ENCODE data around the gene ARHGAP31.
"Not testable (repeated sequence)": the region's sequence is repeated elsewhere in the genome, so short reads cannot be mapped to it uniquely, and the experiment has no call there.

Gene ARHGAP31

DNA sequence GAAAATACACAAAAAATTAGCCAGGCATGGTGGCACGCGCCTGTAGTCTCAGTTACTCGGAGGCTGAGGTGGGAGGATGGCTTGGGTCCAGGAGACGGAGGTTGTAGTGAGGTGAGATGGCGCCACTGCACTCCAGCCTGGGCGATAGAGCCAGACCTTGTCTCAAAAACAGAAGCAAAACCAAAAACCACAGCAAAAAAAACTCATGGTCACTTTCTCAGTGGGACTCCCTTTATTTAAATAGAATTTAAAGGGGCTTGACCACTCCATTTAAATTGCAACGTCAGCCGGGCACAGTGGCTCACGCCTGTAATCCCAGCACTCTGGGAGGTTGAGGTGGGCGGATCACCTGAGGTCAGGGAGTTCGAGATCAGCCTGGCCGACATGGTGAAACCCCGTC, 32.8 kb downstream of the ARHGAP31 start:
- no peak for DNase-seq (ENCODE audit: low read depth)
- no peak overlapping the region for H3K4me3 ChIP-seq (ENCODE audit: low read depth, low read length)
- TF ChIP-seq, protein P1, sequence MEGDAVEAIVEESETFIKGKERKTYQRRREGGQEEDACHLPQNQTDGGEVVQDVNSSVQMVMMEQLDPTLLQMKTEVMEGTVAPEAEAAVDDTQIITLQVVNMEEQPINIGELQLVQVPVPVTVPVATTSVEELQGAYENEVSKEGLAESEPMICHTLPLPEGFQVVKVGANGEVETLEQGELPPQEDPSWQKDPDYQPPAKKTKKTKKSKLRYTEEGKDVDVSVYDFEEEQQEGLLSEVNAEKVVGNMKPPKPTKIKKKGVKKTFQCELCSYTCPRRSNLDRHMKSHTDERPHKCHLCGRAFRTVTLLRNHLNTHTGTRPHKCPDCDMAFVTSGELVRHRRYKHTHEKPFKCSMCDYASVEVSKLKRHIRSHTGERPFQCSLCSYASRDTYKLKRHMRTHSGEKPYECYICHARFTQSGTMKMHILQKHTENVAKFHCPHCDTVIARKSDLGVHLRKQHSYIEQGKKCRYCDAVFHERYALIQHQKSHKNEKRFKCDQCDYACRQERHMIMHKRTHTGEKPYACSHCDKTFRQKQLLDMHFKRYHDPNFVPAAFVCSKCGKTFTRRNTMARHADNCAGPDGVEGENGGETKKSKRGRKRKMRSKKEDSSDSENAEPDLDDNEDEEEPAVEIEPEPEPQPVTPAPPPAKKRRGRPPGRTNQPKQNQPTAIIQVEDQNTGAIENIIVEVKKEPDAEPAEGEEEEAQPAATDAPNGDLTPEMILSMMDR (IDR thresholded peaks at IDR 0.05; ENCODE audit: low read depth, low read length, missing control alignments) = no peak

DNA sequence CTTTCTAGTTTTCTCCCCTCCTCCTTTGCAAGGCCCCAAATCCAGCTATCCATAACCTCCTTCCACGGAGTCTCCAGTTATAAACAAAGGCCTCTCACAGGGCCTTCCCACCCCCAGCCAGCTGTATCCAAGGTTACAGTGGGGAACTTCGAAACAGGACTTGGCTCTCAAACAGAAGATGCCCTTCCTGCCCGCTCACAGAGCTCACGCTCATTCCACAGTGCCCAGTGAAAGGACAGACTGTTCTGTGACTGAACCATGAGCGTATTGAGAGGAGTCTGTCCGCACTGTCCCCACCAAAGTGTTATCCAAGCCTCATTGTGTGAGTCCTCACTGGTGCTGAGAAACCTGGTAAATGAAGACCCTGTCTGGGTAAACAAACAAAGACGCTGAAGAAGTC, 35.4 kb downstream of the ARHGAP31 start:
- DNase-seq (ENCODE audit: low read depth) = no peak

DNA sequence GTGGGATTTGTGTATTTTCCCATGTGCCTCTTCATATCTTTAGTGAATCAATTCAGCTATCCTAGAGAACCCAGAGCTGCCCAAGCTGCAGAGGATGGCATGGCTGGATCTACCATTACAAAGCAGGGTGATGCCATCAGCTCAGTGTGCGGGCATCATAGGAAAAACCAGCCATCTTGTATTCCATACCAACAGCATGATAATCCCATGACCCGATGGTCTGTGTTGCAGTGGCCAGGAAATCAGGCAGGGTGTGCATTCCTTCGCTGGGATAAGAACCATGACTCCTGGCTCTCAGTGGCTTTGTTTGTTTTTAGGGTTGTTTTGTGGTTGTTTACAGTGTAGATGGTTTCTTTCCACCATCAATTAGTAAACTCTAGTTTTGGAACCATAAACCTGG, 36.0 kb downstream of the ARHGAP31 start:
- no peak overlapping the region for H3K4me3 ChIP-seq (ENCODE audit: low read depth, low read length)
- no peak for DNase-seq (ENCODE audit: low read depth)
- TF ChIP-seq, protein P1 (IDR thresholded peaks at IDR 0.05; ENCODE audit: low read depth, low read length, missing control alignments) = no peak

More for the DNA sequence above, 35.4 kb downstream of the ARHGAP31 start:
- TF ChIP-seq, protein P1 (IDR thresholded peaks at IDR 0.05; ENCODE audit: low read depth, low read length, missing control alignments) = no peak
- no peak overlapping the region for H3K4me3 ChIP-seq (ENCODE audit: low read depth, low read length)

GRCh38 chr3:119330858-119331257, 36.7 kb downstream of the ARHGAP31 start:
- TF ChIP-seq, protein P1 (IDR thresholded peaks at IDR 0.05; ENCODE audit: low read depth, low read length, missing control alignments) = no peak
- DNase-seq (ENCODE audit: low read depth) = no peak
- no peak overlapping the region for H3K4me3 ChIP-seq (ENCODE audit: low read depth, low read length)

- no peak for DNase-seq (ENCODE audit: low read depth)
- no peak overlapping the region for H3K4me3 ChIP-seq (ENCODE audit: low read depth, low read length)
- TF ChIP-seq, protein P1 (IDR thresholded peaks at IDR 0.05; ENCODE audit: low read depth, low read length, missing control alignments) = no peak
These were observed 37.5 kb downstream of the ARHGAP31 start for GRCh38 chr3:119331661-119332060.

GRCh38 chr3:119333773-119334509, 39.8 kb downstream of the ARHGAP31 start:
- DNase-seq (ENCODE audit: low read depth) = no peak
- no peak overlapping the region for H3K4me3 ChIP-seq (ENCODE audit: low read depth, low read length)
- TF ChIP-seq, protein P1 (IDR thresholded peaks at IDR 0.05; ENCODE audit: low read depth, low read length, missing control alignments) = no peak

GRCh38 chr3:119336823-119337222, 42.6 kb downstream of the ARHGAP31 start:
- no peak for DNase-seq (ENCODE audit: low read depth)
- TF ChIP-seq, protein P1 (IDR thresholded peaks at IDR 0.05; ENCODE audit: low read depth, low read length, missing control alignments) = no peak
- H3K4me3 ChIP-seq (ENCODE audit: low read depth, low read length) = no peak overlapping the region

DNA sequence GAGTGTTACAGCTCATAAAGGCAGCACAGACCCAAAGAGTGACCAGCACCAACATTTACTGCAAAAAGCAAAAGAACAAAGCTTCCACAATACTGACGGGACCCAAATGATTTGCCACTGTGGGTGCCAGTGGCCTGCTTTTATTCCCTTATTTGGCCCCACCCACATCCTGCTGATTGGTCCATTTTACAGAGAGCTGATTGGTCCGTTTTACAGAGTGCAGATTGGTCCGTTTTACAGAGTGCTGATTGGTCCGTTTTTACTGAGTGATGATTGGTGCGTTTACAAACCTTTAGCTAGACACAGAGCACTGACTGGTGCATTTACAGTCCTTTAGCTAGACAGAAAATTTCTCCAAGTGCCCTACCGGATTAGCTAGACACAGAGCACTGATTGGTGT, 43.2 kb downstream of the ARHGAP31 start:
- not testable (repeated sequence) for H3K4me3 ChIP-seq (ENCODE audit: low read depth, low read length); DNase-seq (ENCODE audit: low read depth)
